Stimulated activated naive B cell treated with anti-CD40 and anti-IgM and Interleukin-4, amounts not matched to agents 10 μg/mL and 1 μg/mL and 100 μg/mL, for 72 hours (primary cell): Measurements from ENCODE around the gene TTYH3.

Experiments
- ATAC-seq, 2 donors: fragments of 150-1000 bp; cut with Tn5 transposase; replicated peaks; 2 replicates each; pipeline ENCODE4 v1.10.0; 2021; ENCODE audit warnings: moderate library complexity in 1 of 2
- DNase-seq: peaks from one replicate; pipeline ENCODE4 v3.0.0; 2021
- H3K27ac Mint-ChIP-seq: one replicate; pipeline ENCODE4 v1.8.0; 2022; ENCODE audit warnings: mild to moderate bottlenecking, mixed read lengths
- H3K27me3 Mint-ChIP-seq, 2 donors: one replicate each; pipeline ENCODE4 v1.8.0; 2022; ENCODE audit warnings: mixed read lengths in 2 of 2
- H3K36me3 Mint-ChIP-seq, 2 donors: one replicate each; pipeline ENCODE4 v1.8.0; 2022; ENCODE audit warnings: mixed read lengths in 2 of 2, mild to moderate bottlenecking in 1 of 2
- H3K4me1 Mint-ChIP-seq, 2 donors: one replicate each; pipeline ENCODE4 v1.8.0; 2022; ENCODE audit warnings: mixed read lengths in 2 of 2, mild to moderate bottlenecking in 1 of 2
- H3K4me3 Mint-ChIP-seq, 2 donors: one replicate each; pipeline ENCODE4 v1.8.0; 2022; ENCODE audit warnings: mild to moderate bottlenecking in 2 of 2, mixed read lengths in 2 of 2, moderate library complexity in 1 of 2
- H3K9me3 Mint-ChIP-seq, 2 donors: one replicate each; pipeline ENCODE4 v1.8.0; 2022; ENCODE audit warnings: mixed read lengths in 2 of 2, mild to moderate bottlenecking in 1 of 2

Gene TTYH3

GRCh38 chr7:2651336-2651735 lies 19.6 kb downstream of the TTYH3 start:
- DNase-seq (no peak), ATAC-seq (peak in 1 of 2 donors; percentile 62)
- Mint-ChIP-seq H3K27ac (no peak overlapping the region), H3K4me3 (no peak overlapping the region), H3K36me3 (peaks cover 31 to 38% of the 10 kb centered on the region in 2 donors), H3K9me3 (no peaks in the 10 kb centered on the region), H3K4me1 (peaks cover 2 to 13% of the 10 kb centered on the region in 2 donors), H3K27me3 (no peaks in the 10 kb centered on the region)

- no peak overlapping the region for H3K27ac Mint-ChIP-seq
- no peaks in the 10 kb centered on the region for H3K27me3 Mint-ChIP-seq
- ATAC-seq (no peak), DNase-seq (no peak)
- H3K4me3 Mint-ChIP-seq, result no peak overlapping the region
- no peaks in the 10 kb centered on the region for H3K9me3 Mint-ChIP-seq
- H3K4me1 Mint-ChIP-seq, result peaks cover 3 to 13% of the 10 kb centered on the region in 2 donors
- H3K36me3 Mint-ChIP-seq, result peaks cover 36 to 37% of the 10 kb centered on the region in 2 donors
Measured at GRCh38 chr7:2651847-2652735, 20.3 kb downstream of the TTYH3 start.

- Mint-ChIP-seq H3K27me3 (no peaks in the 10 kb centered on the region), H3K36me3 (peaks cover 37 to 41% of the 10 kb centered on the region in 2 donors), H3K27ac (no peak overlapping the region), H3K9me3 (no peaks in the 10 kb centered on the region), H3K4me3 (no peak overlapping the region), H3K4me1 (peaks cover 6 to 13% of the 10 kb centered on the region in 2 donors)
- no peak for ATAC-seq
- DNase-seq, result no peak
Measured at GRCh38 chr7:2652736-2653060, 20.9 kb downstream of the TTYH3 start.

GRCh38 chr7:2654059-2654458 lies 22.3 kb downstream of the TTYH3 start:
- Mint-ChIP-seq H3K27me3 (no peaks in the 10 kb centered on the region), H3K9me3 (no peaks in the 10 kb centered on the region), H3K4me1 (peaks cover 6 to 13% of the 10 kb centered on the region in 2 donors), H3K36me3 (peaks cover 34 to 36% of the 10 kb centered on the region in 2 donors), H3K4me3 (no peak overlapping the region), H3K27ac (no peak overlapping the region)
- DNase-seq, result no peak
- ATAC-seq, result no peak

- Mint-ChIP-seq H3K9me3 (no peaks in the 10 kb centered on the region), H3K4me3 (no peak overlapping the region), H3K4me1 (peaks cover under 1 to 4% of the 10 kb centered on the region in 2 donors)
Measured at GRCh38 chr7:2655870-2656614, 24.3 kb downstream of the TTYH3 start.

GRCh38 chr7:2657208-2657607 lies 25.4 kb downstream of the TTYH3 start:
- no peak overlapping the region for H3K4me3 Mint-ChIP-seq
- DNase-seq (no peak), ATAC-seq (no peak)
- H3K27me3 Mint-ChIP-seq, result no peaks in the 10 kb centered on the region
- H3K9me3 Mint-ChIP-seq, result no peaks in the 10 kb centered on the region
- H3K36me3 Mint-ChIP-seq, result peaks cover 37 to 39% of the 10 kb centered on the region in 2 donors
- peaks cover 4 to 8% of the 10 kb centered on the region in 2 donors for H3K4me1 Mint-ChIP-seq
- H3K27ac Mint-ChIP-seq, result no peak overlapping the region

More at GRCh38 chr7:2655870-2656614, 24.3 kb downstream of the TTYH3 start:
- Mint-ChIP-seq H3K36me3 (peaks cover 31 to 34% of the 10 kb centered on the region in 2 donors), H3K27ac (no peak overlapping the region), H3K27me3 (no peaks in the 10 kb centered on the region)
- DNase-seq (no peak), ATAC-seq (no peak)

- peaks cover 6 to 8% of the 10 kb centered on the region in 2 donors for H3K4me1 Mint-ChIP-seq
- ATAC-seq (no peak), DNase-seq (no peak)
- peaks cover 37 to 39% of the 10 kb centered on the region in 2 donors for H3K36me3 Mint-ChIP-seq
- H3K27ac Mint-ChIP-seq, result no peak overlapping the region
- no peaks in the 10 kb centered on the region for H3K27me3 Mint-ChIP-seq
- H3K4me3 Mint-ChIP-seq, result no peak overlapping the region
- H3K9me3 Mint-ChIP-seq, result no peaks in the 10 kb centered on the region
Measured at GRCh38 chr7:2657920-2658671, 26.3 kb downstream of the TTYH3 start.

GRCh38 chr7:2658941-2659340 lies 27.2 kb downstream of the TTYH3 start:
- Mint-ChIP-seq H3K4me1 (peaks cover 6 to 10% of the 10 kb centered on the region in 2 donors), H3K9me3 (no peaks in the 10 kb centered on the region), H3K36me3 (peaks cover 39 to 42% of the 10 kb centered on the region in 2 donors), H3K27me3 (no peaks in the 10 kb centered on the region), H3K27ac (no peak overlapping the region), H3K4me3 (no peak overlapping the region)
- DNase-seq (no peak), ATAC-seq (no peak)

GRCh38 chr7:2659556-2660358 lies 28.0 kb downstream of the TTYH3 start:
- Mint-ChIP-seq H3K27ac (peak overlapping the region; percentile 25), H3K9me3 (no peaks in the 10 kb centered on the region), H3K4me3 (no peak overlapping the region), H3K27me3 (no peaks in the 10 kb centered on the region), H3K36me3 (peaks cover 41 to 45% of the 10 kb centered on the region in 2 donors), H3K4me1 (peaks cover 6 to 16% of the 10 kb centered on the region in 2 donors)
- no peak for DNase-seq
- ATAC-seq, result no peak

- H3K27me3 Mint-ChIP-seq, result no peaks in the 10 kb centered on the region
- no peak for ATAC-seq
- H3K4me3 Mint-ChIP-seq, result no peak overlapping the region
- peak overlapping the region; percentile 42 for H3K27ac Mint-ChIP-seq
- no peaks in the 10 kb centered on the region for H3K9me3 Mint-ChIP-seq
- no peak for DNase-seq
- peaks cover 10 to 20% of the 10 kb centered on the region in 2 donors for H3K4me1 Mint-ChIP-seq
- peaks cover 41 to 43% of the 10 kb centered on the region in 2 donors for H3K36me3 Mint-ChIP-seq
Measured at GRCh38 chr7:2660359-2661095, 28.7 kb downstream of the TTYH3 start.

GRCh38 chr7:2661096-2661449 lies 29.3 kb downstream of the TTYH3 start:
- no peak overlapping the region for H3K4me3 Mint-ChIP-seq
- no peak for DNase-seq
- H3K27me3 Mint-ChIP-seq, result no peaks in the 10 kb centered on the region
- H3K27ac Mint-ChIP-seq, result no peak overlapping the region
- ATAC-seq, result no peak
- H3K36me3 Mint-ChIP-seq, result peaks cover 41 to 43% of the 10 kb centered on the region in 2 donors
- H3K9me3 Mint-ChIP-seq, result no peaks in the 10 kb centered on the region
- peaks cover 10 to 23% of the 10 kb centered on the region in 2 donors for H3K4me1 Mint-ChIP-seq

- ATAC-seq (peak in 1 of 2 donors; percentile 15), DNase-seq (no peak)
- H3K36me3 Mint-ChIP-seq, result peaks cover 36 to 43% of the 10 kb centered on the region in 2 donors
- H3K27ac Mint-ChIP-seq, result no peak overlapping the region
- no peak overlapping the region for H3K4me3 Mint-ChIP-seq
- peaks cover 10 to 23% of the 10 kb centered on the region in 2 donors for H3K4me1 Mint-ChIP-seq
- H3K27me3 Mint-ChIP-seq, result no peaks in the 10 kb centered on the region
- H3K9me3 Mint-ChIP-seq, result no peaks in the 10 kb centered on the region
Measured at GRCh38 chr7:2661602-2662272, 30.0 kb downstream of the TTYH3 start.
